MM.1S (cell line): Measurements from ENCODE around the gene CTXN1.

Experiments
- DNase-seq: peaks from one replicate; pipeline ENCODE4 v3.0.0-alpha.2; 2015
- H2AFZ ChIP-seq: fragments of 300-600 bp; sonication (generic); 2 replicates; pipeline ENCODE4 v1.6.0; 2016; ENCODE audit warnings: antibody characterized with exemption, low read length
- H3F3A ChIP-seq: fragments of 300-600 bp; sonication (generic); 2 replicates; pipeline ENCODE4 v1.6.1; 2016; ENCODE audit warnings: mild to moderate bottlenecking, antibody characterized with exemption, low read length, moderate library complexity, mixed read lengths; ENCODE audit not compliant: insufficient read depth
- H3K27ac ChIP-seq: fragments of 300-600 bp; sonication (generic); 2 replicates; pipeline ENCODE4 v1.5.1; 2016; ENCODE audit warnings: mild to moderate bottlenecking, low read length
- H3K27me3 ChIP-seq: fragments of 300-600 bp; sonication (generic); replicated peaks from 2 replicates; pipeline ENCODE4 v1.6.0; 2016; ENCODE audit warnings: low read length; ENCODE audit not compliant: insufficient read depth
- H3K36me3 ChIP-seq: fragments of 300-600 bp; sonication (generic); replicated peaks from 2 replicates; pipeline ENCODE4 v1.6.1; 2016; ENCODE audit warnings: mild to moderate bottlenecking, low read length, mixed read lengths; ENCODE audit not compliant: insufficient read depth
- H3K4me1 ChIP-seq: fragments of 300-600 bp; sonication (generic); 2 replicates; pipeline ENCODE4 v1.6.1; 2016; ENCODE audit warnings: low read length, mixed read lengths
- H3K4me2 ChIP-seq: fragments of 300-600 bp; sonication (generic); 2 replicates; pipeline ENCODE4 v1.6.0; 2016; ENCODE audit warnings: low read depth, low read length
- H3K4me3 ChIP-seq: fragments of 300-600 bp; sonication (generic); 2 replicates; pipeline ENCODE4 v1.5.1; 2016; ENCODE audit warnings: low read length, mixed read lengths
- H3K79me2 ChIP-seq: fragments of 300-600 bp; sonication (generic); 2 replicates; pipeline ENCODE4 v1.6.1; 2016; ENCODE audit warnings: mixed run types, low read length, mixed read lengths
- H3K9ac ChIP-seq: fragments of 300-600 bp; sonication (generic); 2 replicates; pipeline ENCODE4 v1.6.1; 2016; ENCODE audit warnings: low read length, mixed read lengths
- H3K9me2 ChIP-seq: fragments of 300-600 bp; sonication (generic); replicated peaks from 2 replicates; pipeline ENCODE4 v1.6.1; 2016; ENCODE audit warnings: mild to moderate bottlenecking, low read length, mixed read lengths; ENCODE audit not compliant: insufficient read depth
- H3K9me3 ChIP-seq: fragments of 300-600 bp; sonication (generic); replicated peaks from 2 replicates; pipeline ENCODE4 v1.6.1; 2016; ENCODE audit warnings: mild to moderate bottlenecking, low read length, mixed read lengths; ENCODE audit not compliant: insufficient read depth
- H4K20me1 ChIP-seq: fragments of 300-600 bp; sonication (generic); 2 replicates; pipeline ENCODE4 v1.6.1; 2016; ENCODE audit warnings: mild to moderate bottlenecking, low read length, moderate library complexity, mixed read lengths; ENCODE audit not compliant: insufficient read depth
- CTCF ChIP-seq: fragments of 300-600 bp; sonication (generic); IDR thresholded peaks from 2 replicates; pipeline ENCODE4 v1.5.1; 2016; ENCODE audit warnings: antibody characterized with exemption, low read length, mixed read lengths
- EZH2 ChIP-seq: fragments of 300-600 bp; sonication (generic); optimal IDR thresholded peaks from 2 replicates; pipeline ENCODE3; 2017; ENCODE audit warnings: low read depth, mild to moderate bottlenecking, antibody characterized with exemption, low read length, mixed read lengths
- EZH2phosphoT487 ChIP-seq: fragments of 300-600 bp; sonication (generic); IDR thresholded peaks from 2 replicates; pipeline ENCODE4 v1.6.1; 2018; ENCODE audit warnings: antibody characterized with exemption, low read length

CTXN1 gene

DNA sequence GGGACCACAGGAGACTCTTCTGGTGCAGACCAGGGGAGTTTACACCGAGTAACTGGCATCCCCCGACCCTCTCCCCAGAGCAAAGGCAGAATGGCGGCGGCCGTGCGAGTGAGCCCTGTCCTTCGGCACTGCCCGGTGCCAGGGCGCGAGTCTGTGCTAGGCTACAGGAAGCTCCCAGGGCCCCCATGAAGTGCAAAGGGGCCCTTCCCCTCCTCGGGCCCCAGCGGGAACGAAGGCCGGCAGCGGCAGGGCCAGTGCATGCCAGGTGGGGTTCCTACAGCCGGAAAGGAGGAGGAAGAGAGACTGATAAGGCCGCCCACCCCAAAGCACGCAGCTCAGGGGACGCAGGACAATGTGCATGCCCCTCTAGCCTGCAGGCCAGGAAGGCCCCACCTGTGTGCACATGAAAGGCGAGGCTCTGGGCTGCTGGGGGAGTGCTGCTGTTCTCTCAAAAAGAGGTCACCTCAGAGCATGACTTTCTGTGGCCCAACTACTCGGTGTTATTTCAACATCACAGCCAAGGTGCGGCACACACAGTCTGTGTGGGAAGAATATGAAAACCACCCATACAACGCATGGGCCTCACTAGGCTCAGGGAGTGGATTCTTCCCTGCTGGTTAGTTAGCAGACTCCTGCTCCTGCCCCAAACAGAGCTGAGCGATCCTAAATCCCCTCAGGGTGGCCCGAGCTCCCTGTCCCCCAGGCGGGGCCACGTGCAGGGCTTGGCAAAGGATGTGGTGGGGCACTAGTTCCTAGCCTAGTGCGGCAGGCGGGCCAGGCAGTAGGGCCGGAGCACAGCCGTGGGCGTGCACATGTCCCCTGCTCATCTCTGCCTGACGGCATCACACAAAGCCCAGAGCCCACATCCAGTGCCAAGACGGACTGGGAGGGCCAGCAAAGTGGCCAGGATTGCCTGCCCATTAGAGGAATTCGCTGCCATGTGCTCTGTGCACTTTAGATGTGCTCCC, 45.9 kb upstream of the CTXN1 start:
- Histone ChIP-seq H3K4me1 (no peaks in the 10 kb centered on the region), H4K20me1 (no peaks in the 10 kb centered on the region; the same call in 1 of the 2 replicates), H3K4me3 (no peak overlapping the region), H3K4me2 (no peak overlapping the region), H3F3A (no peaks in the 10 kb centered on the region), H3K9me3 (no peaks in the 10 kb centered on the region), H3K27ac (no peak overlapping the region), H3K27me3 (no peaks in the 10 kb centered on the region), H3K79me2 (peaks cover 19% of the 10 kb centered on the region), H3K9me2 (no peaks in the 10 kb centered on the region), H2AFZ (no peak overlapping the region), H3K9ac (no peak overlapping the region), H3K36me3 (peaks cover 14% of the 10 kb centered on the region)
- no peak for DNase-seq
- TF ChIP-seq CTCF = no peak
- no peak for TF ChIP-seq EZH2
- no peak for TF ChIP-seq EZH2phosphoT487

DNA sequence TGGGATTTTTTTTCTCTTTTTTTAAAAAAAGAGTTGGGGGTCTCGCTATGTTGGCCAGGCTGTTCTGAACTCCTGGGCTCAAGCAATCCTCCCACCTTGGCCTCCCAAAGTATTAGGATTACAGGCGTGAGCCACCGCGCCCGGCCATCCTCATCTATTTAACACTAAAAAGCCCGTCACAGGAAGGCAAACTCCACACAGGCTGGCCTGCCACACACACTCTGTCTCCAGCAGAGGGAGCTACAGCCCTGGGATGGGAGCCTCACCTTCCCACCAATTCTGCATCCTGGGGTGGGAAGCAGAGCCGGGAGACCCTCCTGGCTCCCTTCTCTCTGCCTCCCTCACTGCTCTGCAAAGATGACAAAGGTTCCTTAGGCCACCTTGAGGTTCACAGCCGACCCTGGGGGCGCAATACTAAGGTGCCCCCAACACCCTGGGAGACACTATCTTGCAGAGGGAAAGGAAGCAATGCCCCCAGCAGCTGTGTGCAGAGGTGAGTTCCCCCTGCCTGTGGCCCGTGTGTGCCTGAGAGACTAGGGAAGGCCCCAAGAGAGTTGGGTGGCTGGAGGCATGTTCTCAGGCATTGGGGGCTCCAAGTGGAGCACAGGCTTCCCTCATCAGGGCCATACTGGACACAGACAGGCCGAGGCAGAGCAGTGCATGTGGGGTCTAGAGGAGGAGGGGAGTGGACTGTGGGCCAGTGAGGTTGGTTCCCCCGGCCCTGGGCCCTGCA, 44.9 kb upstream of the CTXN1 start:
- Histone ChIP-seq H3F3A (no peaks in the 10 kb centered on the region), H3K9me3 (no peaks in the 10 kb centered on the region), H2AFZ (no peak overlapping the region), H3K9me2 (no peaks in the 10 kb centered on the region), H4K20me1 (no peaks in the 10 kb centered on the region; the same call in 1 of the 2 replicates), H3K27me3 (no peaks in the 10 kb centered on the region), H3K36me3 (peaks cover 14% of the 10 kb centered on the region), H3K4me3 (no peak overlapping the region), H3K4me2 (no peak overlapping the region), H3K9ac (no peak overlapping the region), H3K27ac (no peak overlapping the region), H3K79me2 (peaks cover 13% of the 10 kb centered on the region; the same call in 1 of the 2 replicates), H3K4me1 (no peaks in the 10 kb centered on the region)
- no peak for TF ChIP-seq EZH2phosphoT487
- TF ChIP-seq CTCF = peak; percentile 80
- DNase-seq = peak; percentile 32

DNA sequence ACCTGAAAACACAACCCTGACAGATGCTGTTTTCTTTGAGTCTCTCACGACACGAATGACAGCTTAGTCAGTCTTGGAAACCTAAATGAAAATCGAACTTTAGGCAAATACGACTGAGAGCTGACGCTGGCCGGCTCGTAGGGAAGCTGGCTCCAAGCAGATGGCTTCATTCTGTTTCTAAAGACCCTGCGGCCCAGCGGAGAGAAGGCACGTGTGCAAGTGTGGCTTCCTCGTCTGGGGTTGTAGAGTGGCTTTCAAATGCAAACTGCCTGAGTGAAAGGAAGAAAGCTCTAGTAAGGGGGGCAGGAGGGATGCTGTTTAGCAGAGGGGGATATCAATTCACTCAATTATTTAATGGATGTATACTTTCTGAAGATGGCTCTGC, 43.6 kb upstream of the CTXN1 start:
- no peak for DNase-seq
- Histone ChIP-seq H3K9ac (no peak overlapping the region), H3K27ac (no peak overlapping the region)

More for the DNA sequence above, 43.6 kb upstream of the CTXN1 start:
- Histone ChIP-seq H3K4me2 (no peak overlapping the region), H4K20me1 (no peaks in the 10 kb centered on the region; the same call in 1 of the 2 replicates), H3K4me1 (no peaks in the 10 kb centered on the region), H3K27me3 (no peaks in the 10 kb centered on the region), H3F3A (no peaks in the 10 kb centered on the region), H3K36me3 (peaks cover 14% of the 10 kb centered on the region), H3K9me2 (no peaks in the 10 kb centered on the region), H2AFZ (no peak overlapping the region), H3K9me3 (no peaks in the 10 kb centered on the region), H3K4me3 (no peak overlapping the region), H3K79me2 (peaks cover 11% of the 10 kb centered on the region; the same call in 1 of the 2 replicates)
- TF ChIP-seq EZH2 = no peak
- TF ChIP-seq CTCF = no peak
- TF ChIP-seq EZH2phosphoT487 = no peak
